Activated T-helper 1 cell treated with anti-CD3 and anti-CD28 coated beads, Interleukin-12 subunit alpha, Interleukin-12 subunit beta, Interleukin-2, Interleukin-4 antibody, amounts not matched to agents 30 ng/mL and 10 ng/mL and 1 ng/mL, durations not matched to agents 14 hours and 24 hours and 36 hours (primary cell): ENCODE measurements around the gene TMEM203. TPM values are rescaled to one million over a fixed set of nuclear protein-coding genes. Genes with fewer than 3 reads are reported as not detected.

ENCODE experiments used
- DNase-seq: peaks from one replicate; pipeline ENCODE4 v3.0.0; 2021; ENCODE audit warnings: low spot score
- H3K27ac Mint-ChIP-seq: one replicate; pipeline ENCODE4 v1.8.0; 2021; ENCODE audit warnings: mild to moderate bottlenecking, mixed read lengths
- H3K27me3 Mint-ChIP-seq: one replicate; pipeline ENCODE4 v1.8.0; 2022; ENCODE audit warnings: mild to moderate bottlenecking, moderate library complexity, mixed read lengths; ENCODE audit not compliant: insufficient read depth
- H3K36me3 Mint-ChIP-seq: one replicate; pipeline ENCODE4 v1.8.0; 2021; ENCODE audit warnings: low read depth, mixed read lengths
- H3K4me1 Mint-ChIP-seq: one replicate; pipeline ENCODE4 v1.8.0; 2021; ENCODE audit warnings: low read depth, mixed read lengths
- H3K4me3 Mint-ChIP-seq: one replicate; pipeline ENCODE4 v1.8.0; 2021; ENCODE audit warnings: mild to moderate bottlenecking, moderate library complexity, mixed read lengths
- H3K9me3 Mint-ChIP-seq: one replicate; pipeline ENCODE4 v1.8.0; 2021; ENCODE audit warnings: mixed read lengths
- intact Hi-C: fragments of 100-400 bp; cut with micrococcal nuclease; formaldehyde crosslinking; loops from one replicate; pipeline ENCODE4 v1.15.1; 2024
- total RNA-seq: library from RNA; stranded (reverse); gene quantifications from 2 replicates; pipeline ENCODE4 v1.2.3, GENCODE V29; 2022

The TMEM203 gene
- total RNA-seq, 1 donor from 2014 or later: 40.5 TPM

- Mint-ChIP-seq H3K4me3 (peak overlapping the region; percentile 84), H3K9me3 (no peaks in the 10 kb centered on the region)
Measured at GRCh38 chr9:137223078-137223970, 17.9 kb upstream of the TMEM203 start.

GRCh38 chr9:137222190-137223077 lies 17.0 kb upstream of the TMEM203 start, which contains the start of gene RNF208:
Gene RNF208 (minus strand): TSS chr9:137222240. CDS start chr9:137221212, 1,028 bp downstream.
- Mint-ChIP-seq H3K4me1 (peaks cover 1% of the 10 kb centered on the region), H3K27me3 (no peaks in the 10 kb centered on the region), H3K27ac (peak within 1 kb of the TSS; percentile 78), H3K36me3 (no peaks in the 10 kb centered on the region), H3K9me3 (no peaks in the 10 kb centered on the region), H3K4me3 (peak within 1 kb of the TSS; percentile 84)
- intact Hi-C loops: loop anchor here (1.0 to 5.0 kb wide), 14 partner anchors 14 to 684 kb away; partner anchors contain the start of genes ABCA2, ANAPC2, EDF1 and NDOR1
- DNase-seq: peak; percentile 11

More at GRCh38 chr9:137223078-137223970, 17.9 kb upstream of the TMEM203 start:
- no peaks in the 10 kb centered on the region for H3K36me3 Mint-ChIP-seq
- peak; percentile 98 for DNase-seq
- H3K27ac Mint-ChIP-seq: peak overlapping the region; percentile 78
- intact Hi-C loops: loop anchor here (1.0 to 5.0 kb wide), 14 partner anchors 13 to 685 kb away; partner anchors contain the start of genes ABCA2, ANAPC2, EDF1 and NDOR1
- H3K27me3 Mint-ChIP-seq: no peaks in the 10 kb centered on the region
- peaks cover 5% of the 10 kb centered on the region for H3K4me1 Mint-ChIP-seq

- H3K9me3 Mint-ChIP-seq: no peaks in the 10 kb centered on the region
- no peaks in the 10 kb centered on the region for H3K27me3 Mint-ChIP-seq
- DNase-seq: no peak
- no peaks in the 10 kb centered on the region for H3K36me3 Mint-ChIP-seq
- H3K27ac Mint-ChIP-seq: no peak overlapping the region
- no peaks in the 10 kb centered on the region for H3K4me1 Mint-ChIP-seq
- no peak overlapping the region for H3K4me3 Mint-ChIP-seq
- intact Hi-C loops: loop anchor here (2.0 to 5.0 kb wide), 4 partner anchors 65 to 683 kb away; partner anchors contain the start of genes ABCA2 and PHPT1
Measured at GRCh38 chr9:137221506-137222111, 16.2 kb upstream of the TMEM203 start.

GRCh38 chr9:137221095-137221505 lies 15.7 kb upstream of the TMEM203 start:
- Mint-ChIP-seq H3K4me1 (no peaks in the 10 kb centered on the region), H3K27ac (no peak overlapping the region), H3K36me3 (no peaks in the 10 kb centered on the region), H3K27me3 (no peaks in the 10 kb centered on the region), H3K4me3 (peak overlapping the region; percentile 62), H3K9me3 (no peaks in the 10 kb centered on the region)
- DNase-seq: no peak
- intact Hi-C loops: loop anchor here (5.0 kb wide), 1 partner anchor 194 kb away; the partner anchor contains the start of gene ABCA2

- Mint-ChIP-seq H3K27me3 (no peaks in the 10 kb centered on the region), H3K36me3 (no peaks in the 10 kb centered on the region), H3K27ac (no peak overlapping the region), H3K9me3 (no peaks in the 10 kb centered on the region), H3K4me1 (no peaks in the 10 kb centered on the region), H3K4me3 (peak overlapping the region; percentile 62)
- intact Hi-C loops: loop anchor here (5.0 kb wide), 1 partner anchor 193 kb away; the partner anchor contains the start of gene ABCA2
- DNase-seq: no peak
Measured at GRCh38 chr9:137220317-137221094, 15.1 kb upstream of the TMEM203 start.

GRCh38 chr9:137219757-137220316 lies 14.4 kb upstream of the TMEM203 start:
- DNase-seq: no peak
- Mint-ChIP-seq H3K4me3 (no peak overlapping the region), H3K27ac (no peak overlapping the region), H3K27me3 (no peaks in the 10 kb centered on the region), H3K9me3 (no peaks in the 10 kb centered on the region), H3K36me3 (peaks cover 1% of the 10 kb centered on the region), H3K4me1 (no peaks in the 10 kb centered on the region)
- intact Hi-C loops: loop anchor here (5.0 kb wide), 1 partner anchor 193 kb away; the partner anchor contains the start of gene ABCA2

GRCh38 chr9:137218754-137219271 lies 13.4 kb upstream of the TMEM203 start:
- Mint-ChIP-seq H3K36me3 (peaks cover 1% of the 10 kb centered on the region), H3K4me3 (no peak overlapping the region), H3K27me3 (no peaks in the 10 kb centered on the region), H3K27ac (no peak overlapping the region), H3K9me3 (no peaks in the 10 kb centered on the region), H3K4me1 (no peaks in the 10 kb centered on the region)
- intact Hi-C loops: no loop called here
- no peak for DNase-seq

- Mint-ChIP-seq H3K27me3 (no peaks in the 10 kb centered on the region), H3K4me3 (no peak overlapping the region), H3K4me1 (no peaks in the 10 kb centered on the region), H3K36me3 (peaks cover 1% of the 10 kb centered on the region), H3K27ac (no peak overlapping the region), H3K9me3 (no peaks in the 10 kb centered on the region)
- DNase-seq: no peak
- intact Hi-C loops: no loop called here
Measured at GRCh38 chr9:137218212-137218753, 12.8 kb upstream of the TMEM203 start.

GRCh38 chr9:137217276-137218211 lies 12.1 kb upstream of the TMEM203 start:
- Mint-ChIP-seq H3K36me3 (peaks cover 1% of the 10 kb centered on the region), H3K27me3 (no peaks in the 10 kb centered on the region), H3K4me3 (no peak overlapping the region), H3K27ac (no peak overlapping the region), H3K4me1 (no peaks in the 10 kb centered on the region), H3K9me3 (no peaks in the 10 kb centered on the region)
- DNase-seq: no peak
- intact Hi-C loops: no loop called here

GRCh38 chr9:137216188-137216965 lies 10.9 kb upstream of the TMEM203 start:
- DNase-seq: no peak
- no peaks in the 10 kb centered on the region for H3K27me3 Mint-ChIP-seq
- H3K27ac Mint-ChIP-seq: no peak overlapping the region
- H3K9me3 Mint-ChIP-seq: no peaks in the 10 kb centered on the region
- no peaks in the 10 kb centered on the region for H3K4me1 Mint-ChIP-seq
- H3K4me3 Mint-ChIP-seq: no peak overlapping the region
- peaks cover 1% of the 10 kb centered on the region for H3K36me3 Mint-ChIP-seq
- intact Hi-C loops: no loop called here
